NK-92 treated with Interleukin-12 subunit alpha and Interleukin-12 subunit beta, amount 100 ng/mL, for 24 hours (cell line): ENCODE measurements around the gene MLIP.
"Not testable (repeated sequence)": the region's sequence is repeated elsewhere in the genome, so short reads cannot be mapped to it uniquely, and the experiment has no call there.

ENCODE experiments used
- DNase-seq: peaks from one replicate; lab custom pipeline; 2025; lab: John Stamatoyannopoulos, UW

The MLIP gene, protein sequence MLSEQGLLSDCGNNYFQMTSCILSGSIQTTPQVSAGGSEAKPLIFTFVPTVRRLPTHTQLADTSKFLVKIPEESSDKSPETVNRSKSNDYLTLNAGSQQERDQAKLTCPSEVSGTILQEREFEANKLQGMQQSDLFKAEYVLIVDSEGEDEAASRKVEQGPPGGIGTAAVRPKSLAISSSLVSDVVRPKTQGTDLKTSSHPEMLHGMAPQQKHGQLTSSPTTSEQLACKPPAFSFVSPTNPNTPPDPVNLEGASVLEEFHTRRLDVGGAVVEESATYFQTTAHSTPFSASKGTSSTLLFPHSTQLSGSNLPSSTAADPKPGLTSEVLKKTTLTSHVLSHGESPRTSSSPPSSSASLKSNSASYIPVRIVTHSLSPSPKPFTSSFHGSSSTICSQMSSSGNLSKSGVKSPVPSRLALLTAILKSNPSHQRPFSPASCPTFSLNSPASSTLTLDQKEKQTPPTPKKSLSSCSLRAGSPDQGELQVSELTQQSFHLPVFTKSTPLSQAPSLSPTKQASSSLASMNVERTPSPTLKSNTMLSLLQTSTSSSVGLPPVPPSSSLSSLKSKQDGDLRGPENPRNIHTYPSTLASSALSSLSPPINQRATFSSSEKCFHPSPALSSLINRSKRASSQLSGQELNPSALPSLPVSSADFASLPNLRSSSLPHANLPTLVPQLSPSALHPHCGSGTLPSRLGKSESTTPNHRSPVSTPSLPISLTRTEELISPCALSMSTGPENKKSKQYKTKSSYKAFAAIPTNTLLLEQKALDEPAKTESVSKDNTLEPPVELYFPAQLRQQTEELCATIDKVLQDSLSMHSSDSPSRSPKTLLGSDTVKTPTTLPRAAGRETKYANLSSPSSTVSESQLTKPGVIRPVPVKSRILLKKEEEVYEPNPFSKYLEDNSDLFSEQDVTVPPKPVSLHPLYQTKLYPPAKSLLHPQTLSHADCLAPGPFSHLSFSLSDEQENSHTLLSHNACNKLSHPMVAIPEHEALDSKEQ

DNA sequence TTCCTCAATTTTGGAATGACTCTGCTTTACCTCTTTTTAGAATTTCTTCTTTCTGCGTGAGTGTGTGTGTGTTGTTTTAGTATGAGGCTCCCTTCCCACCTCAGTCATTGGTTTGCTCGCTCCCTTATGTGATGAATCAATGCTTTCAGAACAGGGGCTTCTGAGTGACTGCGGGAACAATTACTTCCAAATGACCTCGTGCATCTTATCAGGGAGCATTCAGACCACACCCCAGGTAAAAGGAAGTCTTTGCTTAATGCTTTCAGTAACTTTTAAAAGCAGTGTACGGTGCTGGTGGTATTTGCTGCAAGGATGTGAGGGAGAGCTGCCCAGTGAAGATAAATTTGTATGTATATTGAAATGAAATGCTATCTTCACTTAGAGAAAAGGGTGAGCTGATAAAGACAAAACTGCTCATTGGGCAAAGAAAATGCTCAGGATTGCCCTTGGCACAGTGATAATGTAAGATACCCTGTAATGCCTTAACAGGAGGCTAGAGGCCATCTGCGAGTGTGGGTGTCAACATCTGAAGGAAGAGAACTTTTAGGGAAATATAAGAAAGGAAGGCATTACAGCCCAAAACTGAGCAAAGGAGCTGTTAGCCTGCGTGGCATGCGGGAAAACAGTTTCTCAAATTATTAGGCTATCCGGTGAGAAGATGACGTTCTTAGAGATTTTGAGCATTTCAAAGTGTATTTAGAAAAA lies at the start of gene MLIP:
MLIP (plus strand) TSS at position 103 of the 705 bp plus-strand sequence; CDS start at position 140, 37 bp downstream.
- DNase-seq = no peak

DNA sequence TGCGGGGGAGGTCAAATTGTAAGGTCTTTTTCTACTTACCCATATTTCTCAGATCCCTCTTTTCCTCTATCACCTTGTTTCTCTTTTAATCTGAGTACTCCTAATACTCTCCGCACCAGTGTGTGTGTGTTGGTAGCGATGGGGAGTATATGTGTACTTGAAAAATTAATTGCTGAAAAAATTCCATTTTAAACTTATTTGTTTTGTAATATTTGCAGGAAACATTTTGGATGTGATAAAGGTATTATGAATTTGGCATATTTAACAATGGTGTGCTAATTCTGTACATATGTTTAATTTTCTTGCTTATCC lies 48.1 kb upstream of the MLIP start:
- DNase-seq = no peak

DNA sequence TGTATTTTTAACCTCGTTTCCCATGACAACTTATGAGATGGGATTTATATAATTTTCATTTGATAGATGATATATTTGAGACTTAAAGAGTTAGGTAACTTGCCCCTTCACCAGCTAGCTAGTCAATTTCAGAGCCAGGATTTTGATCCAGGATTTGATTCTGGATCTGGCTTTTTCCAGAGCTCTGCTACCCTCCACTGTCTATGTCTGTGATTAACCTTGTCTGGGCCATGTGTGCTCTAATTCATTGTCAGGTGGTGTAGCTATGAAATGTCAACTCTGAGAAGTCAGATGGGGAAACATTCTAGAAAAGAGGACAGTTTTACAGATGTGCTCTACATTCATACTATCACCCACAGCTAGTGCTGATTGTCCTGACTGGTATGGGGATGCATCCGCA lies 42.5 kb upstream of the MLIP start:
- no peak for DNase-seq

- DNase-seq = no peak
Observed at GRCh38 chr6:54070025-54070424, 41.2 kb upstream of the MLIP start.

DNA sequence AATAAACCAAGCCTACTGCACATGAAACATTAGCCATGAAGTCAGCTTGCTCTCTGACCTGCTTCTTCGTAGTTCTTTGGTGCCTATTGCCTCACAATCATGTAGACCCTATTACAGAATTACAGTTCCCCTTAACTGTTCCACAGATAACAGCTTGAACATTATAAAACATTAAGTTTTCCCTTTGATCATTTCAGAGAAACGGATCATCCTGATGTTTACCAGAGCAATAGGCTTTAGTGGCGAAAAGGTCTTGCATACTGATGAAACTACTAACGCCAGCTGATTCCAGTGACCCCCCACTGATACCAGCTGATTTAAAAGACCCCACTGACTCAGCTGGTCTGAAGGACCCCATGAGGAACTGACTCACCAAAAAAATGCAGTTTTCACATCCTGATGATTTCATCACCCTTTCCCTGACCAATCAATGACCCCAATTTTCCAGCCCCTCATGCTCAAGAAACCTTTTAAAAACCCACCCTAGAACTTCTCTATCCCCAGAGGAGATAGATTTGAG lies 39.4 kb upstream of the MLIP start:
- DNase-seq = no peak

- DNase-seq = no peak
Observed at GRCh38 chr6:54072635-54073313, 38.5 kb upstream of the MLIP start.

DNA sequence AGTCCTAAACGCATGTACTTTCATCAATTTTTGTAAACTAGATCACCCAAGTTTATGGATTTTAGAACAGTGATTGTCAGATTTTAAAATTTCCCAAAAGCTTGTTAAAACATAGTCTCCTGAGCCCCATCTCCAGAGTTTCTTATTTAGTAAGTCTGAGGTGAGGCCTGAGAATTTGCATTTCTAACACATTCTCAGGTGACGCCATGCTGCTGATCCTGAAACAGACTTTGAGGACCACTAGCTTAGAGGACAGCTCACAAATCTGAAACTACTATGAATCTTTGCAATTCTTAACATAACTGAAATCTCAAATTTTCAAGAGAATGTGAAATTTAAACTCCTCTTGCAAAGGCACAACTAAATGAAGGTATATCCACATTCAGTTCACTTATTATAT lies 37.8 kb upstream of the MLIP start:
- no peak for DNase-seq

DNA sequence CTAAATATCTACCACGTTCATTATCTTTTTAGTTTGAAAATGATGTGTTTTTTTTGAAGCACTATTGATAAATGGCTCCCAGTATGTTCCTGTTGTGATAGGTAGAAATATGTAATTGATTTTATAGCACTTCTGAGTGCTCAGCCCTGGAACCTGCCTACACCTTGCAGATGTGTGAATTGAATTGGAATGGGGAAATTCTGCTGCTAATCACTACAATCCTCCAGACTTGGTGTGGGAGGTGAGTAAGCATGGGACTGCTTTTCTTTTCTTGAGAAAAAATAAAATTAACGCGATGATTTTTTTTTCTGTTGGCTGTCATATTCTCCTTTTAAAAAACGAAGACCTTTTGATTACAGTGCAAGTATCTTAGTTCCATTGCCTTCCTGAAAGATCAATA lies 37.1 kb upstream of the MLIP start:
- no peak for DNase-seq

DNA sequence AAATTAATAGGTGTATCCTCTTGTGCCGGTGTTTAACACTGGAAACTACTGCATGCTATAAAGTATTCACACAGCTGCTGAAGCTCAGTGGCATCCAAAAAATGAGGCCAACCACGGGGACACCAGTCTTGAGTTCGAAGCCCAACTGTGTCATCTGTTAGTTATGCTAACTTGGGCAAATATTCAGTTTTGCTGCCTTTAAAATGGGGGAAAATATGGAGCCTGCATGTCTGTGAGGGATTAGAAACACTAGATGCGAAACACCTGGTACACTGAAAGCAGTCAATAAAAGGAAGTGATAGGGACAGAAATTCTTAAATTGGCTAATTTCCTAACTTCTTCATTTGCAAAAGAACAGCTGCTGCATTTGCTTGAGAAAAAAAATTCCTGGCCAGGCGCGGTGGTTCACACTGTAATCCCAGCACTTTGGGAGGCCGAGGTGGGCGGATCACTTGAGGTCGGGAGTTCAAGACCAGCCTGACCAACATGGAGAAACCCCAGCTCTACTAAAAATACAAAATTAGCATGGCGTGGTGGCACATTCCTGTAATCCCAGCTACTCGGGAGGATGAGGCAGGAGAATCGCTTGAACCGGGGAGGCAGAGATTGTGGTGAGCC lies 36.6 kb upstream of the MLIP start:
- no peak for DNase-seq

DNA sequence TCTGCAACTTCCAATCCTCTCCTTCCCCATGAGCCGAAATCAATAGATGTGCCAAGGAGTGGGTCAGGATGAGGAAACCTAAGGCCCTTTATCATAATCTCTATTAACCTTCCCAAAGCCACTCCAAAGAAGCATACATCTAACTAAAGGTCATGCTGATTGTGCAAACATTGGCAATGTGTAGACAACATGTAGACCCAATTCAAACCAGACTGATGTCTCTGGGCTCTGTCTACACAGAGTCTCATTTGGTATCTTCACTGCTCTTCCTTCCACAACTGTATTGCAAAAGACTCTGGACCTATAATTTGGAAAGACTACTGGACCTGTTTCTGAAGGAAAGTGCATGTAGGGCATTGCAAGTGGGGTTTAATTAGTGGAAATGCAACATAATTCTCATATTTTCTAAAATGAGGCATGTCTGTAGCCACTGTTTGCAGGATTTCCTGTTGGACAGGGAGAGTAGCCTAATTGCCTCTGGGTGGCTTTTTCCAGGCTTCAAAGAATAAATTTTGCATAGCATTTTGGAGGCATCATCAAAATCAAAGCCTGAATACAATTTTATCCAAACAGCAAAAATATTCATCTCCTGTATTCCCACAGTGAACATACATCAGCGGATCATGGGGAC lies 35.0 kb upstream of the MLIP start:
- no peak for DNase-seq

DNA sequence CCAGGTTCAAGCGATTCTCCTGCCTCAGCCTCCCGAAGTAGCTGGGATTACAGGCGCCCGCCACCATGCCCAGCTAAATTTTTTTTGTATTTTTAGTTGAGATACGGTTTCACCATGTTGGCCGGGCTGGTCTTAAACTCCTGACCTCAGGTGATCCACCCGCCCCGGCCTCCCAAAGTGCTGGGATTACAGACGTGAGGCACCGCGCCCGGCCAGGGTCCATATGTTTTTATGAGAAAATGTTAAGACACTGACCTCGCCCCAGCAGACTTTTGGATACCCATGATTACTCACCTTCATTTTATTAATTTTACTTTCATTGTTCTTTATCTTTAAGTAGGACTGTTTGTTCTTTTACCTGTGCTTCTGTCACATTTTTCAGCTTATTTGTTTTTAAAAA lies 29.7 kb upstream of the MLIP start:
- not testable (repeated sequence) for DNase-seq

DNA sequence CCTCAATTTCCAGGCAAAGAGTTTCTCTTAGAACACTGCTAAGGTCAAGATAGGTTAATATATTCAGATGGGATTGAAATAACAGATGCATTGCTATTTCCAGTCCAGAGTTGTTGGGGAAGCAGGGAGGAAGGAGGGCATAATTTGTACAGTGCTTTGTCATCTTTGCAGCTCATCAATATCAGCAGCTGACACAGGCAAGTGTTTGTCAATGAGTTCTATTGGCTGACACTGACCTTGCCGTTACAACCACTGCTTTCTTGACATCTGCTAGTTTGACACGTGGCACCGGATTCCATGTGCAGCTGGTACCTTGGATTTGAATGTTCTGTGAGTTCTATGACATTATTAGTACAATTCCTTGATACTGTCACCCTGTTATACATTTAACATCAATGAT lies 28.0 kb upstream of the MLIP start:
- no peak for DNase-seq

GRCh38 chr6:54084231-54084630 lies 27.0 kb upstream of the MLIP start:
- DNase-seq = no peak

GRCh38 chr6:54085047-54085446 lies 26.2 kb upstream of the MLIP start:
- DNase-seq = no peak

GRCh38 chr6:54085541-54085940 lies 25.7 kb upstream of the MLIP start:
- DNase-seq = no peak

- no peak for DNase-seq
Observed at GRCh38 chr6:54086439-54086838, 24.8 kb upstream of the MLIP start.

- DNase-seq = no peak
Observed at GRCh38 chr6:54087721-54088120, 23.5 kb upstream of the MLIP start.

- DNase-seq = no peak
Observed at GRCh38 chr6:54093326-54093948, 17.8 kb upstream of the MLIP start.

DNA sequence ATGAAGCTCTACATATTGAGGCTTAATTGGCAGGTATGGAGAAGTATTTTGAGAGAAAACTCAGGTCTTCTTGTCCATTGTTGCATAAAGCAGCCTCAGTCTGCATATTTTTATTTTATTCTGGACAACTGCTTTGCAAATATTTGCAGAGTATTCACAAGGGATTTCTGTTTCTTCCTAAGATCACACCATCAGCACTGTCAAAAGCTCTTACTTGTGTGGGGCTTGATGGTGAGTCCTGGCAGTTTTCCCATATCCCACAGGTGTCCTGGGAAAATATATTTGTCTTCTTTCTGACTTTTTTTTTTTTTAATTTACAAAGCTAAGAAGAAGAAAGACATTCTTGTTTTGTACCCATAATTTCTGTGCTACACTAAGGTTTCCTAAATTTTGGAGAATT lies 16.9 kb upstream of the MLIP start:
- no peak for DNase-seq

- no peak for DNase-seq
Observed at GRCh38 chr6:54094786-54095185, 16.5 kb upstream of the MLIP start.
